GM21367 (cell line): ENCODE data around the gene TRIP10.

ENCODE experiments used
- ATAC-seq: cut with Tn5 transposase; IDR thresholded peaks from one replicate; pipeline ENCODE4 v1.9.1; 2021; ENCODE audit not compliant: unreplicated experiment

TRIP10 gene

DNA sequence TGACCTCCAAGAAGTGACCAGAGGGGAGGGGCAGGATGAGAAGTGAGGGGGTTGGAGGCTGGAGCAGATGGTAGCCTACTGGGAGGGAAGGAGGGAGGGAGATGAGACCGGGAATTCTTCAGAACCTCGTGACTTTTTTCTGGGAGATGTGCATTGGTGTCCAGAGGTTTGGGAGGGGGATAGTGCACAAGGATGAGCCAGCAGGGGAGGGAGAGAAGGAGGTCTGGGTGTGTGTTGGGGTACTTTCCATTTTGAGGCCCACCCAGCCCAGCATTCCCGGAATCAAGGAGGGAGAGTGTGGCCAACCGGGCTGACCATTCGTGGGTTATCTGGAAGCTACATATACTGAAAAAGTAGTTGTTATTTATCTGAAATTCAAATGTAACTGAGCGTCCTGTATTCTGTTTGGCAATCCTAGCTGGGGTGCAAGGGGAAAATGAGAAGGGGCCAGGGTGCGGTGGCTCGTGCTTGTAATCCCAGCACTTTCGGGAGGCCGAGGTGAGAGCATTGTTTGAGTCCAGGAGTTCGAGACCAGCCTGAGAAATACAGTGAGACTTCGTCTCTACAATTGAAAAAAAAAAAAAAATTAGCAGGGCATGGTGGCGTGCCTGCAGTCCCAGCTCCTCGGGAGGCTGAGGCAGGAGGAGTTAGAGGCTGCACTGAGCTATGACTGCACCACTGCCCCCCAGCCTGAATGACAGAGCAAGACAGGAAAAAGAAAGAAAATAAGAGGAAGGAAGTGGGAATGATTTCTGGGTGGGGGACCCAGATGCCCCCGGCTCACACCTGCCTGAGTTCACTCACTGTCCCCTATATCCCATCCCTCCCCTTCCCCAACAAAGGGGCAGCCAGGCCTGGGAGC lies 14.6 kb upstream of the TRIP10 start:
- ATAC-seq = no peak

DNA sequence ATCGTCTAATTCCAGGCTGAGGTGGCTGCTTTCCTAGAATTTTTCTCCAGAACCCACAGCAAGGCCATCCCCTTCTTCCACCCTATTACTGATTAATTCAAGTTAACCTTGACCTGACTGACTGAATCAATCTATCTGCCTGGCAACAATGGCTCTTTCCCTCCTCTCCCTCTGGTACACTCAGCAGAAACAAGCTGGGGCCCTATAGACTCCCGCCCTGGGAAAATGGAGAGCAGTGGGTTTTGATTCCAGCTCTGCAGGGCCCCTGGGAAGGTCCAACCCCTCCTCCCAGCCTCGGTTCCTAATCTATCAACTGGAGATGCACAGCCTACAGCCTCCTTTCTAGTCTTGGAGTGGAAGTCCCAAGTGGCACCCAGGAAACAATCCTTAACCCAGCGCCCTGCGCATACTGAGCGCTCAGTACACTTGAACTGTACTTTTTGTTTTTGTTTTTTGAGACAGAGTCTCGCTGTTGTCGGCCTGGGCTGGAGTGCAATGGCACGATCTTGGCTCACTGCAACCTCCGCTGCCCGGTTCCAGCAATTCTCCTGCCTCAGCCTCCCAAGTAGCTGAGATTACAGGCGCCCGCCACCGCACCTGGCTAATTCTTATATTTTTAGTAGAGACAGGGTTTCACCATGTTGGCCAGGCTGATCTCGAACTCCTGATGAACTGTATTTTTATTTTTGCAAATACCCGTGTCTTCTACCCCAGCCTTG lies 13.8 kb upstream of the TRIP10 start:
- no peak for ATAC-seq

DNA sequence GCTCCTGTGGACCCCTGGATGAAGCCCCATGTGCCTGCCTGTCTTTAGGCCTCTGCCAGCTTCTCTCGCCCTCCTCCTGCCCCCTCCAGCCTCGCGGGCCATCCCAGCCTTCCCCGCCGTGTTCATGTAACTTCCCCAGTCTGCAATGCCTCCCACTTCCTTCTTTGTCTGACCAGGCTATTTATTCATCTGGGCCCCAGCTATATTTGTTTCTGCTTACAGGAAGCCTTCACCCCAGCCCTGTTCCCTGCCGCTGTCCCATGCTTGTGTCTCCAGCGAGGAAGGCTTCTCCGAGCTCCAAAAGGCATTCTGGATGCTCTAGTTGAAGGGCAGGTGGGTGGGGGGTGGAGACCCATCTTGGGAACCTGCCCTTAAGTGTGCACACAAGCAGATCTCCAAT lies 11.1 kb upstream of the TRIP10 start:
- no peak for ATAC-seq

DNA sequence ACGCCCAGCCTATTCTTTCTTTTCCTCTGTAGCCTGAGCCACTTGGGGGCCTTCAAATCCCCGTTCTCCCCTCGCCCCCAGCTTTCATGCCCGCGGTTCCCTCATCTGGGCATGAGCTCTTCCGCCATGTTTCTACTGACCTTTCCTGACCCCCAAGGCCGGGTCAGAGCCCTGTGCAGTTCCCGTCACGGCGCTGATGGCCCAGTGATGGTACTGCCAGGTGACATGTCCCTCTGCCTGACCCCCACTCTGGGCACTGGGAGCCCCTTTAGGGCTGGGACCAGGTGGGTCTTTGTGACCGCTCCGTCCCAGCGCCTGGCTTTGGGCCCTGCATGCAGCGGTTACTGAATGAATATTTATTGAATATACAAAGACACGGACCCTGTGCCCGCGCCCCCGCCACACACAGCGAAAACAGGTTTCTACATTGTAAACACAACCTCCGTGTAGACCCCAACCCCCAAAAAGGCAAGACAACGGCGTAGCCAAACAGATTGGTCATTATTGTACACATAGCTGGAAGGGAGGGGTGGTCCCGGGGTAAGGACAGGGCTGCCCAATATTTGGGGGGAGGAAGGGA lies 9.8 kb upstream of the TRIP10 start:
- no peak for ATAC-seq

DNA sequence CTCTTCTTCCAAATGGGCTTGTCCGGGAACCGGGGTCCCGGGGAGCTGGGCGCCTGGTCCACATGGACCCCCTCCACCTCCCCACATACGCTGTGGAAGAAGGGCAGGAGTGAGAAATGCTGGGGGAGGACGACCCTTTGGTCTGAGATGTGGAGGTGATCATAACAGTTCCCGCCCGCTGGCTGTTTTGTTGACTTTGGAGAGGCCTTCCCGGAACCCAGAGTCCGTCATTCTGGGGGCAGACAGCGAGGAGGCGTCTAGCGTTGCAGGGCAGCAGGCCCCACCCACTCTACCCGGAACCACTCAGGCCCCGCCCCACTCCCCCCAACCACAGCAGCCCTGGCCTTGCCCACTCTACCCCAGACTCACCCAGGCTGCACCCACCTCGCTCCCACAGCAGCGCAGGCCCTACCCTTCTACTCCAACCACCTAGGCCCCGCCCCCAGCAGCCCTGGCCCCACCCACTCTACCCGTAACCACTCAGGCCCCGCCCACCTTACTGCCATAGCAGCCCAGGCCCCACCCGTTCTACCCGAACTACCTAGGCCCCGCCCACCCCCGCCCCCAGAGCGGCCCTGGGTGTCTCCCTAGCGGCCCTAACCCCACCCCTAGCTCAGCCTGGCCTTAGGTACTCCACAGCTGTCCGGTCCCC lies 9.2 kb upstream of the TRIP10 start:
- no peak for ATAC-seq

DNA sequence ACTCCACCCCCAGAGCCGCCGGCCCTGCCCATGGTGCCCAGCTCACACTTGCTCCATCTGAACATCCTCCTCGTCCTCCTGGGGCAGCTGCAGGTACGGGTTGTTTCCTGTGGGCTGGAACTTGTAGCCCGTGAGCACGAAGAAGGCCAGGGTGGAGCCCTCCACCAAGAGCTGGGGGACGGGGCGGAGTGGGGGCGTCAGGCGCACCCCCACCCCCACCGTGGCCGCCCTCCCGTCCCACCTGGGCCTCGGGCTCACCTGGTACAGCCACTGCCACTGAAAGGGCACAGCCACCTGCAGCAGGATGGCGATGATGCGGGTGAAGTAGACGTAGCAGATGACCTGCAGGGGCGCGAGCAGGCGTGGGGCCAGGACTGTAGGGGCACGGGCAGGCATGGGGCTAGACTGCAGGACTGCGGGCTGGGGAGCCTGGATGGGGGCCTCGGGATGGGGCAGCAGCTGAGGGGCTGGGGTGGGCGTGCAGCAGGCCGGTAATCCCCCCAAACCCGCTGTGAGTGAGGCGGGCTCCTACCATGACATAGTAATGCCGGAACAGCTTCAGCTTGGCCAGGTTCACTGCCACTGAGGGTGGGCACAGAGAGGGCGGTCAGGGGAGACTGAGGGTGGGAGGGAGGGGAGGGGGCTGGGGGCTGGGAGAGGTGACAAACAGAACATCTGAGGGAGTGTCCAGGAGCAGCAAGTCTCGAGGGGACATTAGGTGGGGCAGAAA lies 8.4 kb upstream of the TRIP10 start:
- ATAC-seq = no peak

DNA sequence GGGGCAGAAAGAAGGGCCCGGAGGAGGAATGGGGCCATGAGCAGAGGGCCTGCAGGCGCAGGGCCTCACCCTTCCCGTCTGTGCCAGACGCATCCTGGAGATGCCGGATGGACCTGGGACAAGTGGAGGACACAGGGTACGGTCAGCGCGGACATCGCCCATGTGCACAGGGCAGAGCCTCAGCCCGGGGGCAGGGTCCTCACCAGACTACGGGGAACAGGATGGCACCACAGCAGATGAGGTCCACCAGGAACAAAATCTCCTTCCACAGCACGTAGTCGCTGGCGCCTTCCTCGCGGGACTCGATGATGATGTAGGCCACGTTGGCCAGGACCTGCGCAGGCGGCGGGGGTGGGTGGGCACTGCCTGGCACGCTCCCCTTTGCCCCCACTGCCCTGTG lies 7.7 kb upstream of the TRIP10 start:
- no peak for ATAC-seq

DNA sequence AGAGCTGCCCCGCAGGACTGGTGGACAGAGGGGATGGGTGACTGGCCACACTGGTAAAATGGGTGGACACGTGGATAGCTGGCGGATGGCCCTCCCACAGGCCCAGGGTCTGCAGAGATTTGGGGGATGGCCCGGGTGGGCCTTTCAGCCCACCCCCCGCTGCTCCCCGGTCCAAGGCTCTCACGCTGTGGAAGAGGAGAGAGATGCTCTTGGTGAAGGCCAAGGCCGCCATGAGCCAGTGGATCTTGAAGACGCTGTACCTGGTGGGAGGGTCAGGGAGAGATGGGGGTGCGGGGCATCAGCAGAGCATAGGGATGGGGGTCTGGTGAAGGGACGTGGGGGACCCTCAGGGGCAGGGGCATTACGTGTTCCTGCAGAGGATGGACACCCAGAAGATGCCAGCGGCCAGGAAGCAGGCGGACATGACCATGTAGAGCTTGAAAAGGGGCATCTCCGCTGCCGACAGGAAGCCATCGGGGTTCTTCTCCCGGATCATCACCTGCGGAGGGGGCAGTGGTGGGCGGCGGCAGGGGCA lies 6.6 kb upstream of the TRIP10 start:
- no peak for ATAC-seq

DNA sequence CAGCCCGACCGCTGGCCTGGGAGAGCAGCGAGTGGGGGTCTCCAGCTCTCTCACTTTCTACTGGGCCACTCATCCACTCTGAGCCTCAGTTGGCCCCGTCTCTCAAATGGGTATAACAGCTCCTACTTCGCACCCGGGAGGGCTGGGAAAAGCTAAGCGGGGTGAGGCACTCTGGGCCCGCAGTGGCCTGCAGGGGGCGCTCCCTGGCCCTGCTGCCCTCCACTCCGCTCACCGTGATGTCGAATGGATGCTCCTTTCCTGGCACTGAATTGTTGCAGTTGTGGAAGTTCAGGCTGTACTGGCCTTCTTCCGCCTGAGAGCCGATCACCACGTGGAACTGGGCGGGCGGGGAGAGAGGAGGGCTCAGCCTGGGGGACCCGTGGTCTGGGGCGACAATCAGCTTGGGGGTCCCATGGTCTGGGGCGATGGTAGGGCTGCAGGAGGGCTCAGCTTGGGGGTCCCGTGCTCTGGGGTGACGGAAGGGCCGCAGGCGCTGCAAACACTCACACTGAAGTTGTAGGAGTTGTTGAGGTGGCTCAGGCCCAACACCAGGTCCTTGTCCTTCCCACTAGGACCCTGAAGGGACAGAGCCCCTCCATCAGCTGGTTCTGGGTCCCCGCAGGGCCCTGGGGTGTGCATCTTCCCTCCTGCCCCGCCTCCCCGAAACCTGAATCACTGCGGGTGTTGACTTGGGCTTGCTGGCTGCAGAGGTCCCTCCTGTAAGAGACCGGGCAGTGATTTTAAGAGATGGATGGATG lies 6.0 kb upstream of the TRIP10 start:
- ATAC-seq = no peak

DNA sequence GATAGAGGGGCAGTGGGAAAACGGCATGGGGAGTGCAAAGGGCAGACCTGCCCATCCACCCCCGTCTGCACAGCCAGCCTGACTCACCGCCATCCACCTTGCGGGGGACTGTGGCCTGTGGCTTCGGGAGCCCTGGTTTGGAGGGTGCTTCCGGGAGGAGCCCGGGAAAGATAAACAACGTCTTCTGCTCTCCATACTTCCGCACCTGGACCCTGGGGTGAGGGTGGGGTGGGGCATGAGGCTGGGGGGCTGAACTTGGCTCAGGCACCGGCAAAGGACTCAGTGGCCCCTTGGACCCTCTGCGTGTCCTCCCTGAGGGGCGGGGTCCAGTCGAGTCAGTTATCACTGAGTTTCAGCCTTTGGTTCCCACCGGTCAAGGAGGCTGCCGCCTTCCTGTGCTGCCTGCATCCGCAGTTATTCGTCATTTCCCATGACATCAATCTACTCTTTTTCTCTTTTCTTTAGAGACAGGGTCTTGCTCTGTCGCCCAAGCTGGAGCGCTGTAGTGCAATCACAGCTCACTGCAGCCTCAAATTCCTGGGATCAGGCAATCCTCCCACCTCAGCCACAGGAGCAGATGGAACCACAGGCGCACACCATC lies 5.3 kb upstream of the TRIP10 start:
- no peak for ATAC-seq

DNA sequence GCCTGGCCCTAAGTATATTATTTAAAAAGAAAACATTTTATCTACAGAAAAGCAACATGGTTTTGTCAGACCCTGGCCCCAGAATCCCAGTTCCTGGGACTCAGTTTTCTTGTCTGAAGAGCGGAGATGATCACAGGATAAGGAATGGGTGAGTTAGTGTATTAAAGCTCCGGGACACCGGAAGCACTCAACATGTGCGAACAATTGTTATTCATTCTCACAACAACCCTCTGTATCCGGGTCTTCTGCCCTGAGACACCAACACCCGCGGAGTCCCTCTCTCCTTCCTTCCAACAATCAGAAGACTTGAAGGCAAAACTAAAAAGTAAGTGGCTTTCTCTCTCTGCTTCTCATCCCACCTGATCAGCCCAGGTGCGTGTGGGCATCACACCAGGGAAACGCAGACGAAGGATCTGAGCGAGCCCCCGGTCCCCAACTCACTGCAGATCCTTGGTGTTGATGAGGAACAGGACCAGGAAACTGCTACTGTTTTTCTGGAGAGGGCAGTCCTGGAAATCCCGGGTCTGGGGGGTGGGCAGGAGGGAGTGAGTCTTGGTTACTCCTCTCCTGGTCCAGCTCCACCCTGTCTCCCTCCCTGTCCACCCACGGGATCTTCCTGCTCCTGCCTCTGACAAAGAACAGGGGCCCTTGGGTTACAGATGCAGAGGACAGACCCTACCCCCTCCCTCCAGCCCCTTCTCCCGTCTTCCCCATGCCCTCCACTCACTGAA lies 4.1 kb upstream of the TRIP10 start:
- ATAC-seq = no peak

DNA sequence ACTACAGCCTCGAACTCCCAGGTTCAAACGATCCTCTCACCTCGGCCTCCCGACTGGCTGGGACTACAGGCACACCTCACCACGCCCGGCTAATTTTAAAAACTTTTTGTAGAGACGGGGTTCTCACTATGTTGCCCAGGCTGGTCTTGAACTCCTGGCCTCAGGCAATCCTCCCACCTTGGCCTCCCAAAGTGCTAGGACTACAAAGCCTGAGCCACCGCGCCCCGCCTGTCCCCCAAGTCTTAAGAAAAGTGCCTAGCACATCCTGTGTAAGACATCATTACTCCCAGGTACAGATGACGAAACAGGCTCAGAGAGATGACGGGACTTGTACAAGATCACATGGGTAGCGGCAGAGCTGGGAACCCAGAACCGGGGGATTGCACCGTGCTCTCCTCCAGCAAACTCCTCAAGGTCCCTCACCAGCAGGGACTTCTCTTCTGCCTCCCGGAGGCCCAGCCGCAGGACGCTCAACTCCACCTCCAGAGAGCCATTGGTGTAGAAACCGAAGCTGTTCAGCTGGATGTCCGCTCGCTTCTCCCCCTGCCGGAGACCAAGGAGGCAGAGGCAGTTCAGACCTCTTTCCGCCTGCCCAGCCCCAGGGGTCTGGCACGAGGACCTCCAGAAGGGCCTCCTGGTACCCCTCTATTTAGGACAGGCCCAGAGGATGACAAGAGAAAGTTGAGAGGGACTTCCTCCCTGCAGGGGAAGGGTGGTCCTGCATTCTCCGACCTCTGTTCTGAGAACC lies 3.1 kb upstream of the TRIP10 start:
- ATAC-seq = no peak

DNA sequence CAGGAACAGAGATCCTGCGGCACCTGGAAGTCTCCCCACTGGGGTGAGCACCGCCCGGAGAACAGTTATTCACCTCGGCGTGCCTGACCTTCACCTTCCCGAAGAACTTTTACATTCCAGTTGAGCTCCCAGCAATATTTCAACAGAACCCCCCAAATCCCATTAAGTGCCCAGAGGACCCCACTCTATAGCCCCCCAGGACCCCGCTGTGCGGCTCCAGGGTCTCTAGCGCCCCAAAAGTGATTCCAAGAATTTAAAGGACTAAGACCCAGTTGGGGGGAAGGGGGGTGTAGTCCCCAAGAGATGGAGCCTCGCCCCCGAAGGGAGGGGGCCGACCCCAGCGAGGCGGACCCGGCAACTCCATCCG lies 2.6 kb upstream of the TRIP10 start:
- ATAC-seq = no peak

DNA sequence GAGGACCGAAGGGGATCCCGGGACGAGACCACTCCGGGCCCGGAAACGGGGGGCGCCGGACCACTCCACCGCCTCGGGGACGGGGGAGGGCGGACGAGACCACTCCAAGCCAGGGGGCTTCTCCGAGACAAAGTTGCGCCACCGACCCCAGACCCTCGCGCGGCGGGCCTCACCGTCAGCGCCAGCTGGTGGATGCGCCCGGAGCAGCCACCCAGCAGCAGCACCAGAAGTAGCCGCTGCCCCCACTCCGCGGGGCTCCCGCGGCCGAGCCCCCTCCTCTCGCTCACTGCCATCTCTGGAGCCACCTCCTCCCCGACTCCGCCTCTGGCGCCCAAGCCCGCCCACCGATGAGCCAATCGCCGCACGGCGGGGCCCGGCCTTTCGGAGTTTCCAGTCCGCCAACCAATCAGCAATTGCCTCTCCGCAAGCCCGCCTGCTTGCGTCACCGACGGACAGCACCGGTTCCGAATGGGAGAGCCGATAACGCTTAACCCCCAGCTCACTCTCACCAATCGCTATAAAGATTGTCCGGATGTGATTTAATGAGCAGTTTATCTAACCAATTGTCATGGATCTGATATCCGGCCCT lies 2.1 kb upstream of the TRIP10 start, which contains the start of gene GPR108:
Gene GPR108 (minus strand): TSS at position 297 of the 589 bp plus-strand sequence. CDS start 4 bp downstream, at position 293.
- ATAC-seq = peak; percentile 52

DNA sequence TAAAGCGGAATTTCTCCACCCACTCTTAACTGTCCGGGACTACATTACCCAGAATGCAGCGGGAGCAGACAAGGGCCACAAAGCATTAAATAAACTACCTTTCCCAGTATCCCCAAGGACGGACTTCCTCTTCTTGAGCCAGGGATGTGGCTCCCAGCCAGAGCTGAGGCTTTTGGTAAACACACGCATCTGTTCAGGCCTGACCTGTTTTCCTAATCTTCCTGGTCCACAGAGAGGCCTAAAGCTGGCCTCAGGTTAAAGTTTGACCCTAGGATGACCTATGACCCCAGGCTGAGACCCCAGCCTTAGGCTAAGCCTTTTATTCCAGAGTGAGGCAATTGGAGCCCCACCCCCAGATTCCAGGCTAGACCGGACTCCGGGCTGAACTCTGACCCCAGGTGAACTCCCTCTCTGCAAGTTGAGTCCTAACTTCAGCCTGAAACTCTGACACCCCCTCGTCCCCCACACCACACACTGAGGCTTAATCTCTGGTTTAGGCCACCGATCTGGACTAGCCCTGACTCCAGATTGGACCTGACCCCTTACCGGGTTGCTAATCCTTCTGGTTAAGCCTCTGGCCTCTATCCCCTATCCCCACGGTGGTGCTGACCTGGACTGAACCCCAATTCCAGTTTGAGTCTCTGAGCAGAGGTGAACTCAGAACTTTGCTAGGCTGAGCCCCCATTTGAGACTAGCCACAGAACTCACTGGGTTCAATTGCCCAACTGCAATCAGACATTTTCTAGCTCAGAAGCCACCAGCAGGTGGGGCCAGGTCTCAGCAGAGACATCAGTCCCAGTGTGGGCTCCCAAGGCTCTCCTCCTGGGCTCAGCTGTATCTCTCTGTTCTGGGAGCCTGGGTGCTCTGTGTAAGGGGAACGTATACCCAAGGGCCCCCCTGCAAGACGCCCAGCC lies 1.4 kb upstream of the TRIP10 start:
- peak; percentile 3 for ATAC-seq

DNA sequence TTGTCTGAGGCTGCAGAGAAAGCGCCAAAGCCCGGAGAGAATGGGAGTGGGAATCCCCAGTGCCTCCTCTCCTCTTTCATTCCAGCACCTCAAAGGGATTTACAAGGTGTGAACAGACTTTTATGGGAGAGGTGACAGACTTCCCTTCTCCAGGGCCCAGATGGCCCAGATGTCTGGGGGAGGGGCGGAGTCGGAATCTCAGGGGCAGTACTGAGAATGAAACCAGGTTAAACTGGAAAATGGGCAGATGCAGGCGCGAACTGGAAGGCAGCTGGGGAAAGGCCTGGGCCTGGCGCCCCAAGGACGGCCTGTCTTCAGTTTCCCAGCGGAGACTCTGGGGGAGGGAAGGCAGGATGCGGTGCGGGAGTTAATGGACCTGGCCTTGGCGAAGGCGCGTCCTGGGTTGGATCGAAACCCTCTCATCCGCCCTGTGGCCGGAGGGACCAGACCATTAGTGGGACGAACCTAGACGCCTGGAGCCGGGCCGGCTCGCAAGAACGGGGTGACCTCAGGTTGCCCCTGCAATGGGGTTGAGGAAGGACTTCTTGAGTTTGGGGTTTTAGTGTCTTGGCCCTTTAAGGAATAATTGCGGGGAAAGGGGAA lies 592 bp upstream of the TRIP10 start:
- no peak for ATAC-seq
